Measurements from ENCODE around the gene PPP1R3D.
A peak's percentile ranks its signal among the peaks of the same experiment; 100 is the strongest.

Gene PPP1R3D

GRCh38 chr20:59948828-59949720, 9.0 kb upstream of the PPP1R3D start:
- DNase-seq (ENCODE audit: low read depth in 3 of 3), result no peak

GRCh38 chr20:59948212-59948611, 8.1 kb upstream of the PPP1R3D start:
- no peak for DNase-seq (ENCODE audit: low read depth in 3 of 3)

- no peak for DNase-seq (ENCODE audit: low read depth in 3 of 3)
Observed at GRCh38 chr20:59947376-59947775, 7.3 kb upstream of the PPP1R3D start.

GRCh38 chr20:59945731-59946130, 5.6 kb upstream of the PPP1R3D start:
- no peak for DNase-seq (ENCODE audit: low read depth in 3 of 3)

GRCh38 chr20:59945175-59945574, 5.1 kb upstream of the PPP1R3D start:
- no peak for DNase-seq (ENCODE audit: low read depth in 3 of 3)

GRCh38 chr20:59944726-59945125, 4.6 kb upstream of the PPP1R3D start:
- no peak for DNase-seq (ENCODE audit: low read depth in 3 of 3)

- DNase-seq (ENCODE audit: low read depth in 3 of 3), result no peak
Observed at GRCh38 chr20:59942245-59942644, 2.1 kb upstream of the PPP1R3D start.

- DNase-seq (ENCODE audit: low read depth in 3 of 3), result no peak
Observed at GRCh38 chr20:59940956-59941294, 820 bp upstream of the PPP1R3D start.

- no peak for DNase-seq (ENCODE audit: low read depth in 3 of 3)
Observed at GRCh38 chr20:59939879-59940128, 301 bp downstream of the PPP1R3D start.

GRCh38 chr20:59939052-59939878, 840 bp downstream of the PPP1R3D start:
- no peak for DNase-seq (ENCODE audit: low read depth in 3 of 3)

GRCh38 chr20:59938696-59939051, 1.4 kb downstream of the PPP1R3D start:
- no peak for DNase-seq (ENCODE audit: low read depth in 3 of 3)

GRCh38 chr20:59938221-59938620, 1.9 kb downstream of the PPP1R3D start:
- no peak for DNase-seq (ENCODE audit: low read depth in 3 of 3)

- no peak for DNase-seq (ENCODE audit: low read depth in 3 of 3)
Observed at GRCh38 chr20:59937150-59937549, 3.0 kb downstream of the PPP1R3D start.

GRCh38 chr20:59936409-59936808, 3.7 kb downstream of the PPP1R3D start:
- no peak for DNase-seq (ENCODE audit: low read depth in 3 of 3)

- DNase-seq (ENCODE audit: low read depth in 3 of 3), result no peak
Observed at GRCh38 chr20:59935457-59936185, 4.5 kb downstream of the PPP1R3D start.

GRCh38 chr20:59933849-59934585, 6.1 kb downstream of the PPP1R3D start:
- peak; percentile 64 to 75 (median 66) for DNase-seq (ENCODE audit: low read depth in 3 of 3)

- peak; percentile 43 to 47 (median 45) for DNase-seq (ENCODE audit: low read depth in 3 of 3)
Observed at GRCh38 chr20:59933296-59933848, 6.7 kb downstream of the PPP1R3D start, which contains the start of gene SYCP2. Gene SYCP2, minus strand, starts transcription at chr20:59933637. Its CDS starts 11,224 bp downstream, at chr20:59922413.

- no peak for DNase-seq (ENCODE audit: low read depth in 3 of 3)
Observed at GRCh38 chr20:59932616-59933295, 7.3 kb downstream of the PPP1R3D start.

- no peak for DNase-seq (ENCODE audit: low read depth in 3 of 3)
Observed at GRCh38 chr20:59931511-59932312, 8.4 kb downstream of the PPP1R3D start.

- no peak for DNase-seq (ENCODE audit: low read depth in 3 of 3)
Observed at GRCh38 chr20:59925899-59926298, 14.2 kb downstream of the PPP1R3D start.

Data from stimulated activated CD4-positive, alpha-beta T cell treated with anti-CD3 and anti-CD28 coated beads, TNF-alpha, amount 100 ng/mL, for 4 hours (primary cell).